ENCODE data around the gene CELSR1. TPM values are rescaled to one million over a fixed set of nuclear protein-coding genes. Genes with fewer than 3 reads are reported as not detected.

Gene CELSR1
- total RNA-seq, 2 experiments from 2014 or later, result 3.7 to 5.2 TPM

DNA sequence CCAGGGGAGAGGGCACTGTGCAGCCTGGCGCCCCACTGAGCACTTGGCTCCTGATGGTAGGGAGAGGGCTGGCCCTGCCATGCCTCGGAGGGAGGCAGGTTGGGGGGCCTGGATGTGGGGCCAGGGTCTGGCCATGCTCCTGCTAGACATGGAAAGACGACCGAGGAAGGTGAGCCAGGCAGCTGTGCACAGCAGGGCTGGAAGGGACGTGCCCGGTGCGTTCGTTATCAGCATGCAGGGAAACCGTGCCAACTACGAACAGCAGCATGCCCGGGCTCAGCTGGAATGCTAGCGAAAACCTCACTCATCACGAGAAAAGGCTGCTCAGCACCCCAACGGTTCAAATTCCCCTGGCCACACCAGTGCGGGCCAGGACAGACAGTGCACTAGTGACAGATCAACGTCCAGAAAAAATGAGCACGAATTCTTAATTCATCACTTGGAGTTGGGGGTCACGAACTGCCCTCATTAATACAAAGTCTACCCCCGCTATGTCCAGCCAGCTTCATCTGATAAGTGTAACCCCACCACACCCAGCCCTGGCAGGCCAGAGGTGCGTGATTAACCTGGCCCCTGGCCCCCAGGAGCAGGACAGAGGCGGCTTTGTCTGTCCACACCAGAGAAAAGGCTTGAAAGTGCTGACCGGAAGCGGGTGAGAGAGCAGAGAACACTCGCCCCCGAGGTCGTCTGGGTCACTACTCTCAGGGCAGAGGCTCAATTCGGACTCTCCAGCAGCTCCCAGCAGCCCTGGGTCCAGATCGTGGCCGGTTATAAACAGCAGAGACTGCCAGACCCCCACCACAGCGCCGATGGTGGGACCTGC lies 84.2 kb downstream of the CELSR1 start:
- H3K36me3 ChIP-seq (ENCODE audit: insufficient read depth, low read length), result no peaks in the 10 kb centered on the region
- no peaks in the 10 kb centered on the region for H3K9me3 ChIP-seq (ENCODE audit: low read length)
- H2AFZ ChIP-seq (ENCODE audit: low read length), result no peak overlapping the region
- no peaks in the 10 kb centered on the region for H3K4me1 ChIP-seq (ENCODE audit: insufficient read depth, low read length, poor library complexity, severe bottlenecking)
- intact Hi-C loops (cut with micrococcal nuclease; ENCODE audit: unreplicated experiment), result no loop called here
- ChIA-PET CTCF (ENCODE audit: unreplicated experiment) (no interaction called here), POLR2A (no interaction called here)
- no peak overlapping the region for H3K4me2 ChIP-seq (ENCODE audit: low read length)
- H4K20me1 ChIP-seq (ENCODE audit: insufficient read depth, low read length), result no peaks in the 10 kb centered on the region
- no TSS peak for BruUV-seq (replicated peaks)
- no peak overlapping the region for H3K4me3 ChIP-seq (ENCODE audit: low read depth, low read length, poor library complexity, severe bottlenecking)
- DNase-seq (ENCODE audit: low spot score), result no peak
- no peaks in the 10 kb centered on the region for H3K79me2 ChIP-seq (ENCODE audit: insufficient read depth, low read depth, low read length)
- H3K27ac ChIP-seq (ENCODE audit: low read depth, low read length, poor library complexity, severe bottlenecking), result no peak overlapping the region
- no peaks in the 10 kb centered on the region for H3K9me2 ChIP-seq (ENCODE audit: insufficient read depth, low read length)
- TF ChIP-seq, protein P1, sequence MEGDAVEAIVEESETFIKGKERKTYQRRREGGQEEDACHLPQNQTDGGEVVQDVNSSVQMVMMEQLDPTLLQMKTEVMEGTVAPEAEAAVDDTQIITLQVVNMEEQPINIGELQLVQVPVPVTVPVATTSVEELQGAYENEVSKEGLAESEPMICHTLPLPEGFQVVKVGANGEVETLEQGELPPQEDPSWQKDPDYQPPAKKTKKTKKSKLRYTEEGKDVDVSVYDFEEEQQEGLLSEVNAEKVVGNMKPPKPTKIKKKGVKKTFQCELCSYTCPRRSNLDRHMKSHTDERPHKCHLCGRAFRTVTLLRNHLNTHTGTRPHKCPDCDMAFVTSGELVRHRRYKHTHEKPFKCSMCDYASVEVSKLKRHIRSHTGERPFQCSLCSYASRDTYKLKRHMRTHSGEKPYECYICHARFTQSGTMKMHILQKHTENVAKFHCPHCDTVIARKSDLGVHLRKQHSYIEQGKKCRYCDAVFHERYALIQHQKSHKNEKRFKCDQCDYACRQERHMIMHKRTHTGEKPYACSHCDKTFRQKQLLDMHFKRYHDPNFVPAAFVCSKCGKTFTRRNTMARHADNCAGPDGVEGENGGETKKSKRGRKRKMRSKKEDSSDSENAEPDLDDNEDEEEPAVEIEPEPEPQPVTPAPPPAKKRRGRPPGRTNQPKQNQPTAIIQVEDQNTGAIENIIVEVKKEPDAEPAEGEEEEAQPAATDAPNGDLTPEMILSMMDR (conservative IDR thresholded peaks at IDR 0.05; ENCODE audit: low read length), result no peak
- TF ChIP-seq EZH2phosphoT487 (IDR thresholded peaks at IDR 0.05; ENCODE audit: borderline replicate concordance, low read depth, low read length), result no peak

DNA sequence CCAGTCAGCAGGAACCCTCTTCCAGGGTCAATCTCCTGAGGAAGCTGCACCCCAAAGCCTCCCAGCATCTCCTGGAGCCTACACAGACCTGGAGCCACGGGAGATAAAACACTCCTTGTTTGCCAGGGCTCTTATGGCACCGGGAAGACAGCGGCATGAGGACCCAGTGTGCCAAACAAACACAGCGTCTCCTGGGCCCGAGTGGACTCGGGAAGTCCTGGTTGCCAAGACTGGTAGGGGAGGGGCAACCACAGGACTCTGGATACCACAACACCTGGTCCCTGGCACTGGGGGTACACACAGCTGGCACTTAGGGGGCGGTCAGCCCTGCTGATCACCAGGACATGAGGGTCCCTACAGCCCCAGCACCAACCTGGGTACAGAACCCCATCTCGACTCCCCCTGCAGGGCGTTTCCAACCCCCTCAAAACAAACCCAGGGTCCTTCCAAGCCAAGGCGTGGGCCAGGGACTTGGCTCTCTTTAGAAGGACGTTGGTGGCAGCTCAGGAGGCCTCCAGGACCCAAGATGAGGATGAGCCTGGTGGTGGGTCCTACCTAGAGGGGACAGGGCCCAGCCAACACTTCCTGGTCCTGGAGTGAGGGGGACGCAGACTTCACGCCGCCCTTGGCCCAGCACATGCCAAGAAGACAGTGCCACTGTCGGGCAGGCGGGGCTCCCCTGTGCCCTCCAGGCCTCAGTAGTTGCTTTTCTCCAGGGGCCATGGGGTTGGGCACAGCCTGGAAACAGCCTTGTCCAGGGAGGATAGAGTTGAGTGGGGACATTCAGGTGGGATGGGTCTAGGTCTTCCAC lies 85.0 kb downstream of the CELSR1 start:
- H4K20me1 ChIP-seq (ENCODE audit: insufficient read depth, low read length), result no peaks in the 10 kb centered on the region

More for the DNA sequence above, 85.0 kb downstream of the CELSR1 start:
- Histone ChIP-seq H3K4me2 (ENCODE audit: low read length) (no peak overlapping the region), H3K4me1 (ENCODE audit: insufficient read depth, low read length, poor library complexity, severe bottlenecking) (peaks cover under 1% of the 10 kb centered on the region), H3K9me2 (ENCODE audit: insufficient read depth, low read length) (no peaks in the 10 kb centered on the region), H3K27ac (ENCODE audit: low read depth, low read length, poor library complexity, severe bottlenecking) (no peak overlapping the region), H3K9me3 (ENCODE audit: low read length) (no peaks in the 10 kb centered on the region), H2AFZ (ENCODE audit: low read length) (no peak overlapping the region), H3K36me3 (ENCODE audit: insufficient read depth, low read length) (no peaks in the 10 kb centered on the region), H3K79me2 (ENCODE audit: insufficient read depth, low read depth, low read length) (no peaks in the 10 kb centered on the region), H3K4me3 (ENCODE audit: low read depth, low read length, poor library complexity, severe bottlenecking) (no peak overlapping the region)
- intact Hi-C loops (cut with micrococcal nuclease; ENCODE audit: unreplicated experiment), result no loop called here
- ChIA-PET CTCF (ENCODE audit: unreplicated experiment) (no interaction called here), POLR2A (no interaction called here)
- DNase-seq (ENCODE audit: low spot score), result no peak
- BruUV-seq (replicated peaks), result no TSS peak
- no peak for TF ChIP-seq EZH2phosphoT487 (IDR thresholded peaks at IDR 0.05; ENCODE audit: borderline replicate concordance, low read depth, low read length)
- TF ChIP-seq, protein P1 (conservative IDR thresholded peaks at IDR 0.05; ENCODE audit: low read length), result no peak

All from OCI-LY7 (cell line).